ENCODE data around the gene CD53.

CD53 gene

DNA sequence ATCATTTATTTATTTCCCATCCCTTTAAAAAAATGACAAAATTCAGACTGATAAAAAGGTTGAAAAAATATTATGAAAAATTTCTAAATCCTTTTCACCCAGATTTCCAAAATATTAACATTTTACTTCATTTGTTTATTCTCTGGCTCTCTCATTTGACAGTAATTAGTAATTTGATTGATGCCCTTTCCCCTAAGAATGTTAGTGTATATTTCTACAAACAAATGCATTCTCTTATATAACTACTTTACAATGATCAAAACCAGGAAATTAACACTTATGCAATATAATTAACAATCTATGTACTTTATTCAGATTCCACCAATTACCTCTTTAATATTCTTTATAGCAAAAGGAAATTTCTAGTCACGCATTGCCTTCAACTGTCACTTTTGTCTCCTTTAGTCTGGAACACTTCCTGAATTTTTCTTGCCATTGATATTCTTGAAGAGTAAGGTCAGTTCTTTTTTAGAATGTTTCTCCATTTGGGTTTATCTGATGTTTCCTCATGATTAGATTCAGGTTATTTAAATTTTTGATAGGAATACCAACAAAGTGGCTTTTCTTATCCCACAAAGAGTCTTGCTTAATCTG lies 3.9 kb downstream of the CD53 start:
- DNase-seq = no peak

DNA sequence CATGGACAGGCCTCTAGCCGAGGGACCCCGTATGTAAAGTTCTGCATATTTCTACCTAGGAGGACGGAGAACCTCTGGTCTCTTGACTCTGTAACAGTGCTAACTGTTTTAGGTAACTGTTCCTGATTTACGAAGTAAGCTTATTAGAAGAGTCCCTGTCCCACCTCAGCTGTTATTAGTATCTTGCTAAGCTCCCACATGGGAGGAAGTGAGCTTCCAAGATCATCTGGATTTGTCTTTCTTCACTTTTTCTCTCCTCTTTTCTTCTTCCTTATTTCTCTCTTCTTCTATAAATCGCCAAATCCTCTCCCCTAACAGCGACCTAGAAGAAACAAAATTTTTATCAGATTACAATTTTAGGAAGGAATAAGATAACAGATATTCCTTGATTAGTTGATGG lies 4.4 kb downstream of the CD53 start:
- no peak for DNase-seq

DNA sequence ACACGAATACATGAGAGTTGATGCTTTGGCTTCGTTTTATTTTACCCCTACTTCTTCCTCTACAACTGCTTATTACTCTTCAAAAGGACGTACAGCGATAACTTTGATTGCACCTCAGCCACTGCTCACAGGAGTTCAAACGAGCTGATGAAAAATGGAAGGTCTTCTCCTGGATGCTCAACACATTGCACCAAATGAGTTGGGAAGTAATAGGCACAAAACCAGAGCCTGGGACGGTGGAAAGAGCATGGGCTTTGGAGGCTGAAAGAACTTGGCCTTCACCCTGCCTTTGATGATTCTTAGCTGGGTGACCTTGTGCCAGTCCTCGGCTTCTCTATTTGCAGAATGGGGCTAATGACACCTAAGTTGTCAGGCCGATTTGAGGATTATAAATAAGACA lies 4.8 kb downstream of the CD53 start:
- no peak for DNase-seq

DNA sequence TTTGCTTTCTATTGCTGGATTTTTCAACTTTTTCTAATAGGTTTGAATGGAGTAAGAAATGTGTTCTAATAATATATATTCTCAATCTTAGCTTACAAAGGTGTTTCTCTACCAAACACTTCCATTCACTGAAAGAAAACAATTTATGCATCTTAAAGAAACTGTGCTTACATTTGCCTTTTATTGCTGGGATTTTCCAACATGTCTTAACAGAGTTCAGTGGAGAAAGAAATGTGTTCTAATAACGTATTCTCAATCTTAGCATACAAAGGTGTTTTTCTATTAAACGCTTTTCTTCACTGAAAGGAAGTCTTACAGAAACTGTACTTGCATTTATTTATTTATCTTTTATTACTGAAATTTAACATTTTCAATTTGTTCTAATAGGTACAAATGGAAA lies 5.6 kb downstream of the CD53 start:
- no peak for DNase-seq

DNA sequence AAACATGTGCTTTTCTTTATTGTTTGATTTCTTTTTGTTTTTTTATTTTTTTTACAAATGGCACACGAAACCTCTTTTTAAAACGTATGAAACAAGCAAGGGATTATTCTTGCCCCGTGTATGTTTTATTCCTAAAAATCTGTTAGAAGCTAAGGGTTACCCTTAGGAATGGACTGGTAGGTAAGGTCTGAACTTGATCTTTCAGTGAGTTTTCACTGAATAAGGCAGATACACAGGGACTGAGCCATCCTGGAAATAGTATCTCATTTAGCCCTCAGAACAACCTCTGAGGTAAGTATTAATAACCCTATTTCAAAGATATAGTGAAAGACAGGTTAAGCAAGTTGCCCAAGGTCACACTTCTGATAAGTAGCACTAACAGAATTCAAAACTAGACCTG lies 6.0 kb downstream of the CD53 start:
- no peak for DNase-seq

DNA sequence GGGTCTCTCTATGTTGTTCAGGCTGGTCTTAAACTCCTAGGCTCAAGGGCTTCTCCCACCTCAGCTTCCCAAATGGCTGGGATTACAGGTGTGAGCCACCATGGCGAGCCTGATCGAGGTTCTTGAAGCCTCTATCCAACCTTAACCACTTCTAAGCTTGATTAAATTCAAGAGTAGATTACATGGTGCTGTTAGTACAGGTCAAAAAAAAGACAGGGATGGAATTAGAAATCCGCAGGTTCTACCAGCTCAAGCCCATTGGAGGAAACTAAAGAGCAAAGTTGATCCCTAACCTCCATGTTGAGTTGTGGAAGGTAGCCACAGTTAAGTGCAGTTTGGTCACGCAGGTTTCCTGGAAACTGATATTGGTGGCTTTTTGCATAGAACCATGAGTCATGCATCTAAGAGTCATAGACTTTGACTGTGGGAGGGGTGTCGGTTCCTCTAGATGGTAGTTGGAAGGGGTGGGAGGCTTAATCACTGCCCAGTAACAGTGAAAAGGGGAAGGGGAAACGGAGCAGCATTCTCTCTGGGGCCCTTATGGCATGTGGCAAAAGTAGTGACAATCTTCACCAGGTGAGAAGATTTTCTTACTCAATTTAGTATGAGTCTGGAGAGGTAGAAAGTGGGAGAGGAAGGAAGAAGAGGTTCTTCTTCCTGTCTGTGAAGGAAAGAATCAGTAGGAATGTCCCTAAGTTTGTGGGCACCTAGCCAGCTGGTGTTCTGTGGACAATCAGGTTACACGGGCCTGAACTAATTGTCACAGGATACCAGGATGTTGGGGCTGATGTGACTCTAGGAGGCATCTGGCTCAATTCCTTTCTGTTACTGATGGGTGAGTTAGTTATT lies 7.0 kb downstream of the CD53 start:
- DNase-seq = no peak

DNA sequence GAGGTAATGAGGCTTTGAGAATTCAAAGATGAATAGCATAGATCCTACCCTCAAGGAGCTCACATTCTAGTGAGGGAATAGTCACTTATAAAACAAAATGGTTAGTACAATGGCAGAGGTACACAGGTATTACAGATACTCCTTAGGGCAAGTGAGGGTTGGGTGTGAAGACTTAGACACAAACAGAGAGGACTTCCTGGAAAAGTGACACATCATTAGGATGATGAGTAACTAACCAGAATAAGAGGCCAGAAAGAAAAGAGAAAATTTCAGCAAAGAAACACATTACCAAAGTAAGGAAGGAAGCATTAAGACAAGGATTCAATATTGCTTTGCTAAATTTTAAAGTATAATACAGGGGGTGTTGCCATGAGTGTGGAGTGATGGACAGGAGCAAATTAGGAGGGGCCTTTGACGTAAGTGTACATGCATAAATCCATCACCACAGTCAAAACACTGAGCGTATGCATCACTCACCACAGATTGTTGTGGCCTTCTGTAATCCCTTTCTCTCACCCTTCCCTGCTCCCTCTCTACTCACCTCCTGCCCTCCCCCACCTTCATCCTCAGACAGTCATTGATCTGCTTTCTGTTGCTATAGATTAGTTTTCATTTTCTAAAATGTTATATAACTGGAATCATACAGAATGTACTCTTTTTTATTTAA lies 7.9 kb downstream of the CD53 start:
- no peak for DNase-seq

DNA sequence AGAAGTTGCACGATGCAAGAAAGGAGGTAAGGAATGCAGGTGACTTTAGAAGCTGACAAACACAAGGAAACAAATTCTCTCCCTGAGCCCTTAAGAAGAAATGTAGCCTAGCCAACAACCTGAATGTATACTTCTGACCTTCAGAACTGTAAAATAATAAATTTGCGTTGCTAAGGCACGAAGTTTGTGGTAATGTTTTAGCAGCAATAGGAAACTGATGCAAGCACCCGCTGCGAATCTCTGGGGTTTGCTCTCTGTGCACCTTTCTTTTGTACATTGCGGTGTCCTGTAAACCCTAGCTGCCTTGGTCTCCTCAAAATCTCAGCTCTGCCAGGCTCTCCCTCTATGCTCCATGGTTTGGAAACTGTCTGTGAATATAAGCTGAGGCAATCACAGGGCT lies 15.1 kb downstream of the CD53 start:
- DNase-seq = no peak

DNA sequence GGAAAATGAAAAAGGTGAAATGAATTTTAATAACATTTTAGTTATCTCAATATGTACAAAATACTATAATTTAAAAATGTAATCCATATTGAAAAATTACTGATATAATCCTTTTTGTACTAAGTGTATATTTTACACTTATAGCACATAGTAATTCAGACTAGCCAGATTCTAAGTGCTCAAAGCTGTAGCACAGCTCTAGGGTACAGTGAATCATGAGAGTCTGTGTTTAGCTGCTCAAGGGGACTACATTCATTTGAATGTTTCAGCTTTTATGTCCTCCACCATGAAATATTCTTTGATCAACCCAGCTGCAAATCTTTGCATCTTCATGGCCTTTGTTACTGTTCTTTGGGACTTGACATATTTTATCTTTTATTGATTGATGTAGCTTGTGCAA lies 15.7 kb downstream of the CD53 start:
- no peak for DNase-seq

DNA sequence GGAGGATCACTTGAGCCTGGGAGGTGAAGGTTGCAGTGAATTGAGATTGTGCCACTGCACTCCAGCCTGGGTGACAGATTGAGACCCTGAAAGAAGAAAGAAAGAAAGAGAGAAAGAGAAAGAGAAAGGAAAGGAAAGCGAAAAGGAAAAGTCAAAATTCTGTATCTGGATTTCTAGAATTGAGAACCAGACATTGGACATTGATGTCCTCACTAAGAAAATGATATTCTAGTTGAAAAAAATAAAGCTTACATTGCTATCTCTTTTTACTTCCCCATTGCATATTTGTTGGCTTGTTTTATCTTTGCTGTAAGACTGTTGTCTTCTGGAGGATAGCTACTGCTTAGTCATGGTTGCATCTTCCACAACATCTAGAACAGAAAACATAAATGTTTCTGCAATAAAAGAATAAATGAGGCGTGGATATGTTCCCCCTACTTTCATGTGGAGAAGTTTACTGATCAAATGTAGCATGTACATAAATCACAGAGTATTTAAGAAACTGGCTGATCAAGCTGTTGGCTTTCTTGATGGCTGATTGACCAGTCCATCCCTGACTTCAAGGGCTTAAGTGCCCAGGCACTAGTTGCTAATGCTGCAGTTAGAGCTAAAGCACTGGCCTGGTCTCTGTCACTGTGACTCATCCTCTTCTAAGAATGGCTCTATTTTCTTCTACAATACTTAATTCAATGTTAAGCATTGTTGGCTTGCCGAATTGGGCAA lies 17.7 kb downstream of the CD53 start:
- DNase-seq = no peak

DNA sequence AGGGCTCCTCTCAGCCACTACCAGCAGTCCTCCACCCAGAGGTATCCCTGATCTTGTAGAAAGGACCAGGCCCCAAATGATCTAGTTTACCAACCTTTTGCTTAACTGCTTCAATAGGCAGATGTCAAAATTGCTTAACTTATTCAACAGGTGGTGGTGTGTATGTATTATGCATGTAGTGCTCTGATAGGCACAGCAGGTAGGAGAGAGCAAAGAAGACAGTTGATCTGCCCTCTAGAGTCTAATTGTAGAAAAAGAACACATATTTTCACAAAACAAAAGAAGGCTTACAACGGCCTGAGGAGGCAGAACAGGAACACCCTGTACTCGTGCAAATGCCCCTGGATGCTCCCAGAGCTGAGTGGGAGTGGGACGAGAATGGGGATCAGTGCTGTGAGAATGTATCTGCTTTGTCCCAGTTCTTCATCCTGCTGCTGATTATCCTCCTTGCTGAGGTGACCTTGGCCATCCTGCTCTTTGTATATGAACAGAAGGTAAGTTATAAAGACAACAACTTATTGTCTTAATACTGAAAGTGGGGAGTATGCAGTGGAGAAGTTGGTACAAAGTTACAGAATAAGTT lies 21.1 kb downstream of the CD53 start:
- no peak for DNase-seq

DNA sequence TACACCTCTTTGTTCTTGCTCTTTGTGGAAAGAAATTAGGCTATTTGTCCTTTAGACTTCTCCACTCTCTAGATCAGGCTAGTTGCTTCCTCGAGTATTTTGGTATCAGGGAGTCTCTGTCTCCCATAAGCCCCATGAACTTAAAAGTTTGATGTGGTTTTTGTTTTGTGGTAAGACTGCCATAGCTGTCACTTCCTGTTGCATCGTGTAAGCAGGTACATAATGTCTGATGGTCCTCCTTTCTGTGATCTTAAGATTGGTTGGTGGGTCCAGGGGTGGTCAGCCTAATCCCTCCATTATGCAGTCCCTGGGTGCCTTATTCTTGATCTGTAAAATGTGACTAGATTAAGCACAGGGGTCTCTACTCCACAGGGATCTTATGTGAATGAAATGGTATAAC lies 23.1 kb downstream of the CD53 start:
- DNase-seq = no peak

DNA sequence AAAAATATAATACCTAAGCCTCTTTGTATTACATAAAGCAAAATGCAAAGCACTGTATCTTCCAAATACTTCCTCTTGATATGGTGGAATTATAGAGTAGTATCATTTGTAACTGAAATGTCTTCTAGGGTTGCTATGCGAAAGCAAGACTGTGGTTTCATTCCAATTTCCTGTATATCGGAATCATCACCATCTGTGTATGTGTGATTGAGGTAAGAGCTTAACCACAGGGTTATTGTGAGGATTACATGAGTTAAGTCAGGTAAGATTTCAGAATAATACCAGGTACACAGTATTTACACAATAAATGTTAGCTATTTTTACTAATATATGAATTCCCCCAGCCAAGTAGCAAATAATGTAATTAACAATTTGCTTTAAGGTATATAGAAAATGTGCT lies 24.7 kb downstream of the CD53 start:
- no peak for DNase-seq

DNA sequence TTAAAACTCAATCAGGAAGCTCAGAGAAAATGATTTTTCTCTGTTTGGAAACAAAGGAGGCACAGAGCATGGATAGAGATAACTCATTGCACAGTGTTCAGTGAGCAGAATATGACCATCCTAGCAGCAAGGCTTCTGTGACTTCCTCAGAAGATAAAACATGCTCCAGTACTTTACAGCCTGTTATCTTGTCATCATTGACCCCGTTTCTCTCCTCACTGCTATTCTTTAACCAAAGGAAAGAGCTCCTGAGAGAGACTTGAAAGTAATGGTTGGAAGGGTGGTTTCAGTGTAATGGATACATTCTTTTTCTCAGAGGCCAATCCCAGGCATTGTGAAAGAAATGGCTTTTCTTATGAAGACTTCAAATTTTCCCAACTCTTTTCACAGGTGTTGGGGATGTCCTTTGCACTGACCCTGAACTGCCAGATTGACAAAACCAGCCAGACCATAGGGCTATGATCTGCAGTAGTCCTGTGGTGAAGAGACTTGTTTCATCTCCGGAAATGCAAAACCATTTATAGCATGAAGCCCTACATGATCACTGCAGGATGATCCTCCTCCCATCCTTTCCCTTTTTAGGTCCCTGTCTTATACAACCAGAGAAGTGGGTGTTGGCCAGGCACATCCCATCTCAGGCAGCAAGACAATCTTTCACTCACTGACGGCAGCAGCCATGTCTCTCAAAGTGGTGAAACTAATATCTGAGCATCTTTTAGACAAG lies 25.9 kb downstream of the CD53 start:
- no peak for DNase-seq

DNA sequence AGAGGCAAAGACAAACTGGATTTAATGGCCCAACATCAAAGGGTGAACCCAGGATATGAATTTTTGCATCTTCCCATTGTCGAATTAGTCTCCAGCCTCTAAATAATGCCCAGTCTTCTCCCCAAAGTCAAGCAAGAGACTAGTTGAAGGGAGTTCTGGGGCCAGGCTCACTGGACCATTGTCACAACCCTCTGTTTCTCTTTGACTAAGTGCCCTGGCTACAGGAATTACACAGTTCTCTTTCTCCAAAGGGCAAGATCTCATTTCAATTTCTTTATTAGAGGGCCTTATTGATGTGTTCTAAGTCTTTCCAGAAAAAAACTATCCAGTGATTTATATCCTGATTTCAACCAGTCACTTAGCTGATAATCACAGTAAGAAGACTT lies 26.5 kb downstream of the CD53 start:
- no peak for DNase-seq

DNA sequence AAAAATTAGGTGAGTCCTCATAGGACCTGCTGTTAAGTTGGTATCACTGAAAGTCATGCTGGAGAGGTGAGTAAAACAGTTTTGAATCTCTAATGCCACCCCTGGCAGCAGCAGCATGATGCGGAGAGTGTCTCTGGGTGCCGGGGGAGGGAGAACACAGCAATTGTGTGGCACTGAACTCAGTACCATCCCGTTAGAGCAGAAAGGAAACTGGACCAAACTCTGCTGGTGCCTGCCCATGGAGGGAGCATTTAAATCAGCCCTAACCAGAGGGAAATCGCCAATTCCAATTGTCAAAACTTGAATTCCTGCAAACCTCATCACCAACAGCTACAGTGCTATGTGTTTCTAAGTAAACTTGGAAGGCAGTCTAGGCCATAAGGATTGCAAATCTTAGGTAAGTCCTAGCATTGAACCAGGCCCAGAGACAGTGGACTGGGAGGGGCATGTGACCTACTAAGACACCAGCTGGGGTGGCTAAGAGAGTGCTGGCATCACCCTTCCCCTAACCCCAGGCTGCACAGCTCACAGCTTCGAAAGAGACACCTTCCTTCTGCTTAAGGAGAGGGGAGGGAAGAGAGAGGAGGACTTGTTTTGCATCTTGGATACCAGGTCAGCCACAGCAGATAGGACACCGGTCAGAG lies 30.0 kb downstream of the CD53 start:
- no peak for DNase-seq

DNA sequence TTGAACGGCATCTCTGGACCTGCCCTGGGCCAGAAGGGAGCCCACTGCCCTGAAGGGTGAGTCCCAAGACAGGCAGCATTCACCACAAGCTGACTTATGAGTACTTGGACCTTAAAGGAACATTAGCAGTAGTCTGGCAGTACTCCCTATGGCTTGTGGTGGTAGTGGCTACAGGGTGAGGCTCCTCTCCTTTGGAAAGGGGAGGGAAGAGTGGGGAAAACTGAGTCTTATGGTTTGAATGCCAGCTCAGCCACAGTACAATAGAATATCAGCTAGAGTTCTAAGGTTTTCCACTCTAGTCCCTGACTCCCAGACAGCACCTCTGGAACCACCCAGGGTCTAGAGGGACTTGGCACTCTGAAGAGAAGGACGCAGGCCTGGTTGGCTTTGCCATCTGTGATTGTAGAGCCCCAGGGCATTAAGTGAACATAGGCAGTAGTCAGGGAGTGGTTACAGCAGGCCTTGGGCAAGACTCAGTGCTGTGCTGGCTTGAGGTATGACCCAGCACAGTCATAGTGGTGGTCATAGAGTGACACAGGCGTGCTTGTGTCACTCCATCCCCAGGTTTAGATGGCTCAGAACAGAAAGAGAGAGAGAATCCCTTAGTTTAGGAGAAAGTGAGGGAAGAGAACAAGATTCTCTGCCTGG lies 31.0 kb downstream of the CD53 start:
- no peak for DNase-seq

DNA sequence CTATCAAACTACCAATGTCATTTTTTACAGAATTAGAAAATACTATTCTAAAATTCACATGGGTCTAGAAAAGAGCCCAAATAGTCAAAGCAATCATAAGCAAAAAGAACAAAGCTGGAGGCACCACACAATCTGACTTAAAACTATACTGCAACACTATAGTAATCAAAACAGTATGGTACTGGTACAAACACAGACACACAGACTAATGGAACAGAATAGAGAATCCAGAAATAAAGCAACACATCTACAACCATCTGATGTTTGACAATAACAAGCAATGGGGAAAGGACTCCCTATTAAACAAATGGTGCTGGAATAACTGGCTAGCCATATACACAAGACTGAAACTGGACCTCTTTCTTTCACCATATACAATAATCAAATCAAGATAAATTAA lies 39.8 kb downstream of the CD53 start:
- DNase-seq = no peak

DNA sequence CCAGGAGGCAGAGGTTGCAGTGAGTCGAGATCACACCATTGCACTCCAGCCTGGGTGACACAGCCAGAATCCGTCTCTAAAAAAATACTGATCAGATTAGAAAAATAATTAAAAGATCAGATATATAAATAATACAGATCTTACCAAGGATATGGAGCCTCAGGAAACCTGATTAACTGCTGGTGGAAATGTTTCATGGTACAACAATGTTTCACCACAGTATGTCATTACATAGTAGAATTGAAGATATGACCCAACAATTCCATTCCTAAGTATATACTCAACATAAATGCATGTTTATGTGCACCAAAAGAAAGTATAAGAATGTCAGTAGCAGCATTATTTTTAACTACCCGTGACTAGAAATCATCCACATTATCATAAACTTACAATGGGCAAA lies 41.7 kb downstream of the CD53 start:
- DNase-seq = no peak

DNA sequence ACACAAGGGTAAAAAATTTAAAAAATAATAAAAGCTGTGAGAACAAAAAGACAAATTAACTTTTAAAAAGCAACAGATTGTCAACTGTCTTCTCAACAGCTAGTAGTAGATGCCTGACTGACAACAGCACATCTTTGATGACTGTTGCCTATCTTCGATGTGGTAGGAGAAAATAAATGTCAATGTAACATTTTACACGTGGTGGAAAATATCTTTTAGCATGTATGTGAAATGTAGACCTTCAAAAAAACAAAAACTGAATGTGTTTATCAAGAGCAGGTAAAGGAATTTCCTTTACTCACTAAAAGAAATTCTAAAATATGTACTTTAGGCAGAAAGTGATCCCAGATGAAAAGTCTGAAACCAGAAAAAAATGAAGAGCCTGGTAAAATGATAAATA lies 42.9 kb downstream of the CD53 start:
- no peak for DNase-seq

DNA sequence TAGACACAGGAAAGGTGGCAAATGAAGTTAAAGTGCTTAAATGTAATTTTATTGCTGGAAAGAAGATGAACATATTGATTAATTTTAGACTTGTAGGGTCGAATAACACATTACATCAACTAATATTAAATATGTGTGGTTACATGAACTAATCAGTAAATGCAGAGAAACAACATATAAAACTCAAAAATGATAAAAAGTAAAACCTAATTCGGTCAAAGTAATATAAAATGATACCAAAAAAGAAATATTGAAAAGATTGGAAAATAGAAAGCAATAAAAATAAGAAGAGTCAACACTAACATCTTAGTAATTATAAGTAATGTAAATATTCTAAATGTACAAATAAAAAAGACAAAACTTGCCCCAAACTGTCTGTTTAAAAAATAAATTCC lies 43.3 kb downstream of the CD53 start:
- no peak for DNase-seq
